K562 (cell line): ENCODE results near the gene ZNF500. TPM values are rescaled to one million over a fixed set of nuclear protein-coding genes. Genes with fewer than 3 reads are reported as not detected.
A peak's percentile ranks its signal among the peaks of the same experiment; 100 is the strongest.

Experiments
- ARID2 ChIP-seq: fragments of 450-650 bp; IDR thresholded peaks from 2 replicates; pipeline ENCODE4 v1.6.1; 2017; ENCODE audit warnings: antibody characterized with exemption, mild to moderate bottlenecking
- JUND ChIP-seq, 2 experiments: IDR thresholded peaks; 2 replicates in 1 of 2; 3 replicates in 1 of 2; pipeline ENCODE4 v1.6.1; 2011; ENCODE audit warnings: borderline replicate concordance in 2 of 2, low read depth in 2 of 2, low read length in 2 of 2, improper control_type of control experiment in 1 of 2, missing biosample characterization in 1 of 2, missing genetic modification characterization in 1 of 2, missing genetic modification reagents in 1 of 2
- SMARCB1 ChIP-seq: IDR thresholded peaks from 2 replicates; pipeline ENCODE4 v1.6.1; 2011; ENCODE audit warnings: improper control_type of control experiment, low read depth; ENCODE audit not compliant: insufficient read length
- SMC3 ChIP-seq: conservative IDR thresholded peaks from 2 replicates; pipeline ENCODE4 v1.6.1; 2011; ENCODE audit warnings: low read depth, low read length, improper control_type of control experiment; ENCODE audit not compliant: insufficient read depth
- TFAM ChIP-seq: fragments of 250-450 bp; sonication (Bioruptor Pico); conservative IDR thresholded peaks from 2 replicates; pipeline ENCODE4 v1.5.0; 2021; ENCODE audit warnings: mild to moderate bottlenecking, moderate library complexity
- ZNF644 ChIP-seq: fragments of 200-800 bp; sonication (Bioruptor generic); IDR thresholded peaks from 2 replicates; pipeline ENCODE4 v1.6.1; 2016; ENCODE audit warnings: low read depth, missing genetic modification characterization, missing compliant biosample characterization
- polyA plus RNA-seq, 8 experiments: library from polyadenylated mRNA; depleted of rRNA in 4 of 8; stranded (reverse) in 5 of 8; unstranded in 3 of 8; fragments of >200 nt; fragmentation: Nextera tagmentation in 2 of 8; fragmentation: Illumina TruSeq in 1 of 8; extraction: Ambion mirVana in 2 of 8; extraction: Trizol in 1 of 8; gene quantifications; 2 replicates each; pipeline versions ENCODE4 v1.2.1 to v1.2.3, GENCODE V29; 2011 to 2014; ENCODE audit warnings: inconsistent platforms in 1 of 8, missing spikeins in 1 of 8
- total RNA-seq, 7 experiments: library from RNA; depleted of rRNA in 6 of 7; stranded (reverse); fragments of >200 nt in 6 of 7; fragmentation: Illumina TruSeq in 2 of 7; extraction: Trizol in 2 of 7; gene quantifications; 2 replicates each; pipeline versions ENCODE4 v1.2.1 to v1.2.3, GENCODE V29; 2011 to 2021; ENCODE audit warnings: low replicate concordance in 1 of 7
- TF ChIP-seq, protein P1 (sequence below), 2 experiments: IDR thresholded peaks; 2 replicates each; pipeline ENCODE4 v1.6.1; 2011; ENCODE audit warnings: borderline replicate concordance in 1 of 2, control low read depth in 1 of 2, low read depth in 1 of 2, low read length in 1 of 2, mild to moderate bottlenecking in 1 of 2, mixed read lengths in 1 of 2, moderate library complexity in 1 of 2; ENCODE audit not compliant: insufficient read depth in 1 of 2, insufficient read length in 1 of 2, poor library complexity in 1 of 2, severe bottlenecking in 1 of 2; ENCODE audit errors: extremely low read depth in 1 of 2
- TF ChIP-seq, protein P2 (sequence below): sonication (generic); formaldehyde crosslinking; IDR thresholded peaks from 2 replicates; pipeline ENCODE4 v1.8.1; 2023; ENCODE audit warnings: mild to moderate bottlenecking, missing genetic modification reagents
- TF ChIP-seq, protein P3 (sequence below): fragments of 250-450 bp; sonication (Bioruptor Pico); IDR thresholded peaks from 2 replicates; pipeline ENCODE4 v1.4.0; 2020; ENCODE audit warnings: mild to moderate bottlenecking, moderate library complexity
- TF ChIP-seq, protein P4 (sequence below): sonication (generic); formaldehyde crosslinking; IDR thresholded peaks from 2 replicates; pipeline ENCODE4 v1.8.0; 2022; ENCODE audit warnings: mild to moderate bottlenecking, low read depth, missing genetic modification reagents
- TF ChIP-seq, protein P5 (sequence below): sonication (generic); formaldehyde crosslinking; IDR thresholded peaks from 2 replicates; pipeline ENCODE4 v1.8.1; 2023; ENCODE audit warnings: mild to moderate bottlenecking, missing genetic modification reagents
- TF ChIP-seq, protein P6 (sequence below): sonication (generic); formaldehyde crosslinking; IDR thresholded peaks from 2 replicates; pipeline ENCODE4 v1.8.0; 2022; ENCODE audit warnings: mild to moderate bottlenecking, missing genetic modification reagents

ZNF500 gene
- total and polyA plus RNA-seq, 9 of the 15 experiments (the other 6 are each of a cell fraction or from before 2014, with no cell fraction given): 0.80 to 20.8 (median 5.3) TPM

DNA sequence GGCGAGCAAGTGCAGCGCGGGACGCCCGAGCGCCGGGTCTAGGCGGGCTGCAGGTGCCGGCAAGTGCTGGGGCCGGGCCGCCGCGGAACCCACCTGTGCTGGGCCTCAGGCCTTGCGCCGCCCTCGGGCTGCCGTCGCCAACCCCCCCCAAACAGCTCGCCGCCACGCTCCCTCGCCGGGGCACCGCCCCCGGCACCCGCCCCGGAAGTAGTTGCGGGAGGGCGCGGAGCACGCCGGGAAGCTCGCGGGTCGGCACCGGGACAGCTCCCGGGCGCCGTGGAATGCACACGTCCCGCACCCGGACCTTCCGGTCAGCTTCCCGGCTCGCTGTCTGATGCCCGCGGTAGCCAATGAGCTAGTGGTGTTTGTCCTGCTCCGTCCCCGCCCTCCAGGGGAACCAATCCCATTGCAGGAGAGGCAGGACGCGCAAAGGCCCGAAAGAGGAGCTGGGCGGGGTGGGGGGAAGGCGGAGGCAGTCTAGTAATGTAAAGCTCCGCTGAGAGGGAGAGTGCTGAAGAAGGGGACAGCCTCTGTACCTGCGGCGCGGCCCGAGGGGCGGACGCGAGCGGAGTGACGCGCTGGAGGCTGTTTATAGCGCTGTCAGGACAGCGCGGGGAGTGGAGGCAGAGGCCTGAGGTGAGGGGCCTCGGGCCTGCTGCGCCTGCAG lies 32.8 kb downstream of the ZNF500 start, which contains the start of the genes ANKS3 and DNAAF8 (continued):
- TF ChIP-seq, protein P1, sequence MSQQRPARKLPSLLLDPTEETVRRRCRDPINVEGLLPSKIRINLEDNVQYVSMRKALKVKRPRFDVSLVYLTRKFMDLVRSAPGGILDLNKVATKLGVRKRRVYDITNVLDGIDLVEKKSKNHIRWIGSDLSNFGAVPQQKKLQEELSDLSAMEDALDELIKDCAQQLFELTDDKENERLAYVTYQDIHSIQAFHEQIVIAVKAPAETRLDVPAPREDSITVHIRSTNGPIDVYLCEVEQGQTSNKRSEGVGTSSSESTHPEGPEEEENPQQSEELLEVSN (IDR thresholded peaks at IDR 0.05; ENCODE audit: borderline replicate concordance in 1 of 2, extremely low read depth in 1 of 2, insufficient read depth in 1 of 2, insufficient read length in 1 of 2, low read depth in 1 of 2, low read length in 1 of 2, poor library complexity in 1 of 2, severe bottlenecking in 1 of 2): peak; percentile 57 to 70
- no peak for TF ChIP-seq SMARCB1
- TF ChIP-seq ARID2: no peak
- no peak for TF ChIP-seq TFAM (CRISPR knock-in tag)
- TF ChIP-seq SMC3: no peak
- TF ChIP-seq, protein P2, sequence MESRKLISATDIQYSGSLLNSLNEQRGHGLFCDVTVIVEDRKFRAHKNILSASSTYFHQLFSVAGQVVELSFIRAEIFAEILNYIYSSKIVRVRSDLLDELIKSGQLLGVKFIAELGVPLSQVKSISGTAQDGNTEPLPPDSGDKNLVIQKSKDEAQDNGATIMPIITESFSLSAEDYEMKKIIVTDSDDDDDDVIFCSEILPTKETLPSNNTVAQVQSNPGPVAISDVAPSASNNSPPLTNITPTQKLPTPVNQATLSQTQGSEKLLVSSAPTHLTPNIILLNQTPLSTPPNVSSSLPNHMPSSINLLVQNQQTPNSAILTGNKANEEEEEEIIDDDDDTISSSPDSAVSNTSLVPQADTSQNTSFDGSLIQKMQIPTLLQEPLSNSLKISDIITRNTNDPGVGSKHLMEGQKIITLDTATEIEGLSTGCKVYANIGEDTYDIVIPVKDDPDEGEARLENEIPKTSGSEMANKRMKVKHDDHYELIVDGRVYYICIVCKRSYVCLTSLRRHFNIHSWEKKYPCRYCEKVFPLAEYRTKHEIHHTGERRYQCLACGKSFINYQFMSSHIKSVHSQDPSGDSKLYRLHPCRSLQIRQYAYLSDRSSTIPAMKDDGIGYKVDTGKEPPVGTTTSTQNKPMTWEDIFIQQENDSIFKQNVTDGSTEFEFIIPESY (CRISPR knock-in tag): no peak
- TF ChIP-seq, protein P3, sequence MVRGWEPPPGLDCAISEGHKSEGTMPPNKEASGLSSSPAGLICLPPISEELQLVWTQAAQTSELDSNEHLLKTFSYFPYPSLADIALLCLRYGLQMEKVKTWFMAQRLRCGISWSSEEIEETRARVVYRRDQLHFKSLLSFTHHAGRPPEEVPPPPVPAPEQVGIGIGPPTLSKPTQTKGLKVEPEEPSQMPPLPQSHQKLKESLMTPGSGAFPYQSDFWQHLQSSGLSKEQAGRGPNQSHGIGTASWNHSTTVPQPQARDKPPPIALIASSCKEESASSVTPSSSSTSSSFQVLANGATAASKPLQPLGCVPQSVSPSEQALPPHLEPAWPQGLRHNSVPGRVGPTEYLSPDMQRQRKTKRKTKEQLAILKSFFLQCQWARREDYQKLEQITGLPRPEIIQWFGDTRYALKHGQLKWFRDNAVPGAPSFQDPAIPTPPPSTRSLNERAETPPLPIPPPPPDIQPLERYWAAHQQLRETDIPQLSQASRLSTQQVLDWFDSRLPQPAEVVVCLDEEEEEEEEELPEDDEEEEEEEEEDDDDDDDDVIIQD (CRISPR knock-in tag): no peak
- TF ChIP-seq JUND (IDR thresholded peaks at IDR 0.05; ENCODE audit: borderline replicate concordance, low read depth, low read length): no peak
- no peak; the same call in 2 of the 3 replicates for TF ChIP-seq JUND (tag; IDR thresholded peaks at IDR 0.05; ENCODE audit: borderline replicate concordance, low read depth, low read length)
- TF ChIP-seq, protein P4, sequence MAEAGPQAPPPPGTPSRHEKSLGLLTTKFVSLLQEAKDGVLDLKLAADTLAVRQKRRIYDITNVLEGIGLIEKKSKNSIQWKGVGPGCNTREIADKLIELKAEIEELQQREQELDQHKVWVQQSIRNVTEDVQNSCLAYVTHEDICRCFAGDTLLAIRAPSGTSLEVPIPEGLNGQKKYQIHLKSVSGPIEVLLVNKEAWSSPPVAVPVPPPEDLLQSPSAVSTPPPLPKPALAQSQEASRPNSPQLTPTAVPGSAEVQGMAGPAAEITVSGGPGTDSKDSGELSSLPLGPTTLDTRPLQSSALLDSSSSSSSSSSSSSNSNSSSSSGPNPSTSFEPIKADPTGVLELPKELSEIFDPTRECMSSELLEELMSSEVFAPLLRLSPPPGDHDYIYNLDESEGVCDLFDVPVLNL: 0 out of 2 replicates have a peak, but pooled peaks have one; percentile 61
- no peak for TF ChIP-seq ZNF644 (tag)
- TF ChIP-seq, protein P5, sequence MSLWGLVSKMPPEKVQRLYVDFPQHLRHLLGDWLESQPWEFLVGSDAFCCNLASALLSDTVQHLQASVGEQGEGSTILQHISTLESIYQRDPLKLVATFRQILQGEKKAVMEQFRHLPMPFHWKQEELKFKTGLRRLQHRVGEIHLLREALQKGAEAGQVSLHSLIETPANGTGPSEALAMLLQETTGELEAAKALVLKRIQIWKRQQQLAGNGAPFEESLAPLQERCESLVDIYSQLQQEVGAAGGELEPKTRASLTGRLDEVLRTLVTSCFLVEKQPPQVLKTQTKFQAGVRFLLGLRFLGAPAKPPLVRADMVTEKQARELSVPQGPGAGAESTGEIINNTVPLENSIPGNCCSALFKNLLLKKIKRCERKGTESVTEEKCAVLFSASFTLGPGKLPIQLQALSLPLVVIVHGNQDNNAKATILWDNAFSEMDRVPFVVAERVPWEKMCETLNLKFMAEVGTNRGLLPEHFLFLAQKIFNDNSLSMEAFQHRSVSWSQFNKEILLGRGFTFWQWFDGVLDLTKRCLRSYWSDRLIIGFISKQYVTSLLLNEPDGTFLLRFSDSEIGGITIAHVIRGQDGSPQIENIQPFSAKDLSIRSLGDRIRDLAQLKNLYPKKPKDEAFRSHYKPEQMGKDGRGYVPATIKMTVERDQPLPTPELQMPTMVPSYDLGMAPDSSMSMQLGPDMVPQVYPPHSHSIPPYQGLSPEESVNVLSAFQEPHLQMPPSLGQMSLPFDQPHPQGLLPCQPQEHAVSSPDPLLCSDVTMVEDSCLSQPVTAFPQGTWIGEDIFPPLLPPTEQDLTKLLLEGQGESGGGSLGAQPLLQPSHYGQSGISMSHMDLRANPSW (CRISPR knock-in tag): no peak
- TF ChIP-seq, protein P6, sequence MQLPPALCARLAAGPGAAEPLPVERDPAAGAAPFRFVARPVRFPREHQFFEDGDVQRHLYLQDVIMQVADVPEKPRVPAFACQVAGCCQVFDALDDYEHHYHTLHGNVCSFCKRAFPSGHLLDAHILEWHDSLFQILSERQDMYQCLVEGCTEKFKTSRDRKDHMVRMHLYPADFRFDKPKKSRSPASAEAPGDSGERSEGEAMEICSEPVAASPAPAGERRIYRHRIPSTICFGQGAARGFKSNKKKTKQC: no peak
